Pancreas (tissue), 10 donors: Measurements from ENCODE around the gene MBOAT2. TPM values are rescaled to one million over a fixed set of nuclear protein-coding genes. Genes with fewer than 3 reads are reported as not detected.

ENCODE experiments used
- ATAC-seq, 4 donors: fragments of 200-7000 bp; cut with Tn5 transposase; one replicate each; pipeline versions ENCODE4 v1.8.0 to v1.9.1; 2020; ENCODE audit warnings: mild to moderate bottlenecking in 4 of 4, moderate library complexity in 4 of 4
- DNase-seq, 6 donors: peaks; one replicate each; pipeline ENCODE4 v3.0.0-alpha.2; 2020
- FAIRE-seq: peaks from 2 replicates; lab custom pipeline; 2012; peaks lifted over from hg19 to GRCh38; lab: Jason Lieb, UNC
- H3K27ac ChIP-seq, 4 donors: fragments of 200-600 bp; sonication (generic); 1 replicate in 3 of 4; 2 replicates in 1 of 4; pipeline versions ENCODE4 v1.5.0 to v1.8.0; 2020
- H3K27me3 ChIP-seq, 4 donors: fragments of 200-600 bp; one replicate each; pipeline ENCODE4 v1.8.0; 2021
- H3K36me3 ChIP-seq, 3 donors: fragments of 200-600 bp; sonication (generic) in 1 of 3; one replicate each; pipeline versions ENCODE4 v1.5.0 to v1.8.0; 2020 to 2021
- H3K4me1 ChIP-seq, 3 donors: fragments of 200-600 bp; one replicate each; pipeline ENCODE4 v1.8.0; 2021
- H3K4me3 ChIP-seq, 4 donors: fragments of 200-600 bp; sonication (generic) in 2 of 4; one replicate each; pipeline versions ENCODE4 v1.5.0 to v1.8.0; 2020 to 2021
- H3K9me3 ChIP-seq, 4 donors: fragments of 200-600 bp; one replicate each; pipeline ENCODE4 v1.8.0; 2021
- CTCF ChIP-seq, 4 donors: fragments of 200-600 bp; sonication (generic) in 3 of 4; IDR thresholded peaks; one replicate each; pipeline versions ENCODE4 v1.5.0 to v1.8.0; 2021; ENCODE audit warnings: antibody characterized with exemption in 4 of 4
- WGBS, 2 donors: extraction: QIAGEN DNeasy Blood & Tissue Kit; methylation state at CpG; one replicate each; pipeline ENCODE4 v1.1.7; 2013; 5-methylcytosine and 5-hydroxymethylcytosine counted together
- intact Hi-C, 3 donors: fragments of 100-400 bp; cut with DNase I; formaldehyde crosslinking; loops; one replicate each; pipeline versions ENCODE4 v1.11.1 to v1.14.2; 2022
- polyA plus RNA-seq, 2 donors: library from polyadenylated mRNA; stranded (reverse); fragments of 200-250 nt; gene quantifications; one replicate each; pipeline ENCODE4 v1.2.3, GENCODE V29; 2013
- total RNA-seq, 6 donors: library from RNA; stranded (reverse); fragmentation: NEBNext Ultra II Directional in 4 of 6; extraction: Animal tissue kit (Norgen Biotek cat#: 25700) in 4 of 6; gene quantifications; one replicate each; pipeline versions ENCODE4 v1.2.1 to v1.2.4, GENCODE V29; 2021 to 2023
- donor health status: healthy with polysubstance abuse.
- donor health status: DM: no; HTN: no; CAD: no; lungs with moderate emphysema.
- donor health status: DM: no; HTN: no; CAD: no.
- donor health status: control.
- donor health status: control.
- donor health status: Bipolar disorder and iron deficiency.
- donor health status: DM: yes; HTN: yes; CAD: no.
- donor health status: DM: no; HTN: no; CAD: no.
- donor health status: DM: no; HTN: no; CAD: no.
- donor health status: DM: yes; HTN: yes; CAD: no.

Gene MBOAT2
- total and polyA plus RNA-seq, 8 donors, result 1.2 to 5.7 (median 2.5) TPM

- Histone ChIP-seq H3K27me3 (no peaks in the 10 kb centered on the region), H3K36me3 (no peaks in the 10 kb centered on the region), H3K27ac (no peak overlapping the region), H3K4me3 (no peak overlapping the region), H3K9me3 (no peaks in the 10 kb centered on the region), H3K4me1 (no peaks in the 10 kb centered on the region)
- DNase-seq (no peak), FAIRE-seq (no peak), ATAC-seq (no peak)
- WGBS, 2 donors, result 84 to 94% methylated on average over 4 of the region's 4 CpGs
- intact Hi-C loops, result no loop called here
- no peak for TF ChIP-seq CTCF (IDR thresholded peaks at IDR 0.05)
Observed at GRCh38 chr2:8985561-8986326, 17.7 kb downstream of the MBOAT2 start.

GRCh38 chr2:8984855-8985254 is 18.6 kb downstream of the MBOAT2 start:
- WGBS, 2 donors, result 69 to 78% methylated on average over 4 of the region's 4 CpGs
- Histone ChIP-seq H3K27me3 (no peaks in the 10 kb centered on the region), H3K4me1 (no peaks in the 10 kb centered on the region), H3K36me3 (no peaks in the 10 kb centered on the region), H3K9me3 (no peaks in the 10 kb centered on the region), H3K27ac (no peak overlapping the region), H3K4me3 (no peak overlapping the region)
- intact Hi-C loops, result no loop called here
- ATAC-seq (no peak), FAIRE-seq (no peak), DNase-seq (no peak)
- no peak for TF ChIP-seq CTCF (IDR thresholded peaks at IDR 0.05)

- ATAC-seq (no peak), DNase-seq (no peak), FAIRE-seq (no peak)
- H3K36me3 ChIP-seq, result no peaks in the 10 kb centered on the region
- 67 to 79% methylated on average over 5 of the region's 5 CpGs for WGBS, 2 donors
- intact Hi-C loops, result no loop called here
- H3K4me3 ChIP-seq, result no peak overlapping the region
- no peaks in the 10 kb centered on the region for H3K4me1 ChIP-seq
- TF ChIP-seq CTCF (IDR thresholded peaks at IDR 0.05), result no peak
- no peak overlapping the region for H3K27ac ChIP-seq
- no peaks in the 10 kb centered on the region for H3K9me3 ChIP-seq
- no peaks in the 10 kb centered on the region for H3K27me3 ChIP-seq
Observed at GRCh38 chr2:8984157-8984556, 19.3 kb downstream of the MBOAT2 start.

GRCh38 chr2:8983571-8983970 is 19.9 kb downstream of the MBOAT2 start:
- no peak for TF ChIP-seq CTCF (IDR thresholded peaks at IDR 0.05)
- Histone ChIP-seq H3K4me1 (no peaks in the 10 kb centered on the region), H3K27me3 (no peaks in the 10 kb centered on the region), H3K27ac (no peak overlapping the region), H3K4me3 (no peak overlapping the region), H3K36me3 (no peaks in the 10 kb centered on the region), H3K9me3 (no peaks in the 10 kb centered on the region)
- WGBS, 2 donors, result 93 to 94% methylated on average over 1 of the region's 1 CpG
- intact Hi-C loops, result no loop called here
- ATAC-seq (no peak), FAIRE-seq (no peak), DNase-seq (no peak)

- Histone ChIP-seq H3K4me1 (no peaks in the 10 kb centered on the region), H3K27me3 (no peaks in the 10 kb centered on the region), H3K27ac (no peak overlapping the region), H3K4me3 (no peak overlapping the region), H3K9me3 (no peaks in the 10 kb centered on the region), H3K36me3 (no peaks in the 10 kb centered on the region)
- intact Hi-C loops, result no loop called here
- 71 to 79% methylated on average over 7 of the region's 7 CpGs for WGBS, 2 donors
- ATAC-seq (no peak), DNase-seq (no peak), FAIRE-seq (no peak)
- no peak for TF ChIP-seq CTCF (IDR thresholded peaks at IDR 0.05)
Observed at GRCh38 chr2:8981876-8982275, 21.6 kb downstream of the MBOAT2 start.
